Activated CD8-positive, alpha-beta T cell treated with anti-CD3 and anti-CD28 coated beads, Interleukin-2, amount 10 ng/mL, durations not matched to agents 7 days and 5 days (primary cell): ENCODE data around the gene SAMD7. TPM values are rescaled to one million over a fixed set of nuclear protein-coding genes. Genes with fewer than 3 reads are reported as not detected.

Experiments
- ATAC-seq: fragments of 150-1000 bp; cut with Tn5 transposase; one replicate; pipeline ENCODE4 v1.10.0; 2021; ENCODE audit warnings: moderate library complexity
- CTCF ChIA-PET: fragments of 350-600 bp; sonication (Branson Sonifier 250); formaldehyde crosslinking; loops from one replicate; lab custom pipeline; 2021; ENCODE audit warnings: antibody characterized with exemption; lab: Charles Lee
- POLR2A ChIA-PET: fragments of 350-600 bp; sonication (Branson Sonifier 250); formaldehyde crosslinking; loops from one replicate; lab custom pipeline; 2021; ENCODE audit warnings: antibody characterized with exemption; lab: Charles Lee
- DNase-seq: peaks from one replicate; pipeline ENCODE4 v3.0.0-alpha.2; 2020
- H3K27ac Mint-ChIP-seq: one replicate; pipeline ENCODE4 v1.8.0; 2021; ENCODE audit warnings: mild to moderate bottlenecking, mixed read lengths
- H3K27me3 Mint-ChIP-seq: one replicate; pipeline ENCODE4 v1.8.0; 2021; ENCODE audit warnings: low read depth, mixed read lengths
- H3K36me3 Mint-ChIP-seq: one replicate; pipeline ENCODE4 v1.8.0; 2021; ENCODE audit warnings: low read depth, mixed read lengths
- H3K4me1 Mint-ChIP-seq: one replicate; pipeline ENCODE4 v1.8.0; 2021; ENCODE audit warnings: low read depth, mixed read lengths
- H3K4me3 Mint-ChIP-seq: one replicate; pipeline ENCODE4 v1.8.0; 2021; ENCODE audit warnings: mild to moderate bottlenecking, mixed read lengths
- H3K9me3 Mint-ChIP-seq: one replicate; pipeline ENCODE4 v1.8.0; 2022; ENCODE audit warnings: mixed read lengths; ENCODE audit not compliant: insufficient read depth
- total RNA-seq, 2 experiments: library from RNA; stranded (reverse); gene quantifications; one replicate each; pipeline ENCODE4 v1.2.3, GENCODE V29; 2021

SAMD7 gene
- total RNA-seq, 2 experiments from 2014 or later, result not detected

DNA sequence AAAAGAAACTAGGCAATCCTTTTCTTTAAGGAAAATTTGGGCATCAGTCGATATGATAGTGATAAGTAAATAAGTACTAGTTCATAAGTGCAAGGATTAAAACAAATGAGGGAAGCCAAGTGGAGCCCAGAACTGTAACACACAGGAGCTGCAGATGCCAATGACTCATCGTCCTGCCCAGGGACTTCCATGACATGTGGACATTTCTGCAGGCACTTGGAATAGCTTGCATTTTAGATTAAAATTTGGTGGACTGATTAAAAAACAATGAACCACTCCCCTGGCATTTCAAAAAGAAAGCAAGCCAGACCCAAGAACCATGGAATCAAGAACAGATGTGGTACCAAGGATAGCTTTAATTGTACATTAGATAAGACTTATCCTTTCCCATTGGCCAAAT is 2.9 kb downstream of the SAMD7 start:
- ATAC-seq, result no peak
- ChIA-PET POLR2A (no interaction called here), CTCF (no interaction called here)

DNA sequence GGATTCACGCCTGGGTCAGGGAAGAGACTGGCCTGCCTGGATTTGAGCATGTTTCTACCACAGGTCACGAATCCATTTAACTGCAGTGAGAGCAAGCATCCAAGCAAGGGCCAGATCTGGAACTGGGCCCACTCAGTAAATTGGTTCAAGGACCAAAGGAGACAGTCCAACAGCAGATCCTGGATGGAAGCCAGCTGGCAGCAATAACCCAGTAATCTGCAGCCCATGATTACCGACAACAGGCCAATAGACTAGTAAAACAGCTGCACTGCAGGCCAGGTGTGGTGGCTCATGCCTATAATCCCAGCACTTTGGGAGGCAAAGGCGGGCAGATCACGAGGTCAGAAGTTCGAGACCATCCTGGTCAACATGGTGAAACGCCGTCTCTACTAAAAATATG is 11.8 kb downstream of the SAMD7 start:
- ATAC-seq (no peak), DNase-seq (no peak)
- H3K4me1 Mint-ChIP-seq, result no peaks in the 10 kb centered on the region
- CTCF ChIA-PET, result no interaction called here
- POLR2A ChIA-PET, result no interaction called here
- H3K4me3 Mint-ChIP-seq, result no peak overlapping the region
- no peak overlapping the region for H3K27ac Mint-ChIP-seq
- no peaks in the 10 kb centered on the region for H3K9me3 Mint-ChIP-seq
- H3K36me3 Mint-ChIP-seq, result no peaks in the 10 kb centered on the region
- H3K27me3 Mint-ChIP-seq, result no peaks in the 10 kb centered on the region

More for the DNA sequence above, 2.9 kb downstream of the SAMD7 start:
- H3K27ac Mint-ChIP-seq, result no peak overlapping the region
- no peaks in the 10 kb centered on the region for H3K36me3 Mint-ChIP-seq
- no peak for DNase-seq
- H3K4me1 Mint-ChIP-seq, result no peaks in the 10 kb centered on the region
- H3K27me3 Mint-ChIP-seq, result no peaks in the 10 kb centered on the region
- no peaks in the 10 kb centered on the region for H3K9me3 Mint-ChIP-seq
- no peak overlapping the region for H3K4me3 Mint-ChIP-seq

GRCh38 chr3:169923831-169924230 is 12.5 kb downstream of the SAMD7 start:
- Mint-ChIP-seq H3K4me1 (no peaks in the 10 kb centered on the region), H3K9me3 (no peaks in the 10 kb centered on the region), H3K27ac (no peak overlapping the region), H3K27me3 (no peaks in the 10 kb centered on the region), H3K36me3 (no peaks in the 10 kb centered on the region), H3K4me3 (no peak overlapping the region)
- ChIA-PET CTCF (no interaction called here), POLR2A (no interaction called here)
- DNase-seq, result no peak
- no peak for ATAC-seq

DNA sequence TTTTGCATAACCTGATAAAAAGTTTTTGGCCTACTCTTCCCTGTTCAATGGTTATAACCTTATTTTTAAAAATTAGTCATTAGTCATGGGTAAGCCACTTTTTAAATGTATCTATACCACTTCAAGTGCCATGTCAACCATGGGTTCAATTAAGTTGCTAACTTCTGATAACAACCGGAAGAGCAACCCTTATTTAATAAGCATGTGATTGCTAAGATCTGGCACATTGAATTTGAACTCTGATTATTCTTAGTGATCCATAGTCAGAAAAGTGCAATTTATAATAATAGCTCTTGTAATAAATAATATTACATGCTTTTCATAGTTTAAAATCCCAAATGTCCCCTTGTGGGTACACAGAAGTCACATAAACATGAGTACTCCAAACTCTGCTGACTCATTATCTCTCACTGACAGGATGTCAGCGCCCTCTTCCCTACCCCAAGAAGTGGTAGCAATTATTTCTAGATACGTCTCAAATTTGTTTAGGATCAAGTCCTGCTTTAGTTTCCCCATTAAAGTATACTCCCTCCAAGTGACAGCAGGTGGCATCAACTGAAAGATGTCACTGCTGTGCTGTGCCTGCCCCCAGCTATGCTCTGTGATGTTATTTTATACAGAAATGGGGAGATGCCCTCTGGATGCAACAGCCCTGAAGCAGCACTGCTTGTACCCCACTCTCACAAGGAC is 18.6 kb downstream of the SAMD7 start:
- DNase-seq (no peak), ATAC-seq (no peak)
- no peaks in the 10 kb centered on the region for H3K9me3 Mint-ChIP-seq
- CTCF ChIA-PET, result interaction anchor here (0.7 to 2.4 kb wide), 4 partner anchors 9 to 93 kb away, joined by 3 to 8 read pairs (median 4); partner anchors contain the start of gene SEC62
- H3K27ac Mint-ChIP-seq, result no peak overlapping the region
- H3K27me3 Mint-ChIP-seq, result peaks cover 9% of the 10 kb centered on the region
- peaks cover 2% of the 10 kb centered on the region for H3K4me1 Mint-ChIP-seq
- POLR2A ChIA-PET, result no interaction called here
- no peak overlapping the region for H3K4me3 Mint-ChIP-seq
- H3K36me3 Mint-ChIP-seq, result no peaks in the 10 kb centered on the region

- no peak overlapping the region for H3K4me3 Mint-ChIP-seq
- DNase-seq (no peak), ATAC-seq (no peak)
- H3K27me3 Mint-ChIP-seq, result peaks cover 16% of the 10 kb centered on the region
- H3K4me1 Mint-ChIP-seq, result peaks cover 2% of the 10 kb centered on the region
- ChIA-PET POLR2A (no interaction called here), CTCF (interaction anchor here (1.0 to 2.4 kb wide), 2 partner anchors 36 to 90 kb away, joined by 4 to 8 read pairs; partner anchors contain the start of gene SEC62)
- H3K36me3 Mint-ChIP-seq, result no peaks in the 10 kb centered on the region
- H3K27ac Mint-ChIP-seq, result no peak overlapping the region
- H3K9me3 Mint-ChIP-seq, result no peaks in the 10 kb centered on the region
Observed at GRCh38 chr3:169930843-169931242, 19.5 kb downstream of the SAMD7 start.

GRCh38 chr3:169931747-169932520 is 20.6 kb downstream of the SAMD7 start:
- Mint-ChIP-seq H3K9me3 (no peaks in the 10 kb centered on the region), H3K4me1 (peaks cover 2% of the 10 kb centered on the region), H3K4me3 (no peak overlapping the region), H3K27me3 (peaks cover 17% of the 10 kb centered on the region), H3K27ac (no peak overlapping the region), H3K36me3 (no peaks in the 10 kb centered on the region)
- no peak for ATAC-seq
- DNase-seq, result no peak
- ChIA-PET CTCF (no interaction called here), POLR2A (no interaction called here)

GRCh38 chr3:169939320-169939719 is 27.9 kb downstream of the SAMD7 start:
- no peak for ATAC-seq
- Mint-ChIP-seq H3K4me3 (no peak overlapping the region), H3K4me1 (peaks cover 10% of the 10 kb centered on the region), H3K9me3 (no peaks in the 10 kb centered on the region), H3K27ac (no peak overlapping the region), H3K36me3 (no peaks in the 10 kb centered on the region), H3K27me3 (peaks cover 16% of the 10 kb centered on the region)
- ChIA-PET POLR2A (no interaction called here), CTCF (interaction anchor here (1.1 kb wide), 1 partner anchor 9 kb away, joined by 3 read pairs; no protein-coding TSS in a partner anchor)
- DNase-seq, result no peak

DNA sequence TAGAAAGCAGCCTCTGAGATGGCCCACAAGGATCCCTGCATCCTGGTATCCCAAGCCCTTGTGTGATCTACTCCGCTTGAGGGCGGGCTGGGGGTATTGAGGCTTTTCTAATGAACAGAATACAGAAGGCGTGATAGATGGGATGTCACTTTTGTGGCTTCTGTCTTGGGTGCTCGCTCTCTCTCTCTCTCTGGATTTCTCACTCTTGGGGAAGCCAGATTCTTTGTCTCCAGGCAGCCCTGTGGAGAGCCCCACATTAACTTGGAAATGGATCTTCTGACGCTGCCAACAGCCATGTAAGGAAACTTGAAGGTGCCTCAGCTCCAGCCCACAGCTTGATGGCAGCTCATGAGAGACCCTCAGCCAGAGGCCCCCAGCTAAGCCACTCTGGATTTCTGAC is 28.4 kb downstream of the SAMD7 start:
- H3K4me3 Mint-ChIP-seq, result no peak overlapping the region
- no peak overlapping the region for H3K27ac Mint-ChIP-seq
- peaks cover 10% of the 10 kb centered on the region for H3K4me1 Mint-ChIP-seq
- H3K27me3 Mint-ChIP-seq, result peaks cover 13% of the 10 kb centered on the region
- no peaks in the 10 kb centered on the region for H3K36me3 Mint-ChIP-seq
- DNase-seq, result no peak
- CTCF ChIA-PET, result interaction anchor here (1.1 kb wide), 1 partner anchor 67 kb away, joined by 4 read pairs; no protein-coding TSS in a partner anchor
- no peak for ATAC-seq
- POLR2A ChIA-PET, result no interaction called here
- no peaks in the 10 kb centered on the region for H3K9me3 Mint-ChIP-seq

GRCh38 chr3:169940470-169941181 is 29.3 kb downstream of the SAMD7 start:
- H3K36me3 Mint-ChIP-seq, result no peaks in the 10 kb centered on the region
- H3K27me3 Mint-ChIP-seq, result peaks cover 6% of the 10 kb centered on the region
- no peak overlapping the region for H3K4me3 Mint-ChIP-seq
- DNase-seq, result no peak
- no peaks in the 10 kb centered on the region for H3K9me3 Mint-ChIP-seq
- no peak for ATAC-seq
- no peak overlapping the region for H3K27ac Mint-ChIP-seq
- ChIA-PET POLR2A (no interaction called here), CTCF (interaction anchor here (1.1 kb wide), 1 partner anchor 66 kb away, joined by 4 read pairs; no protein-coding TSS in a partner anchor)
- H3K4me1 Mint-ChIP-seq, result peaks cover 16% of the 10 kb centered on the region

- peak; percentile 59 for DNase-seq
- CTCF ChIA-PET, result no interaction called here
- Mint-ChIP-seq H3K27ac (peak overlapping the region; percentile 24), H3K4me3 (peak overlapping the region; percentile 24), H3K36me3 (no peaks in the 10 kb centered on the region), H3K27me3 (no peaks in the 10 kb centered on the region), H3K9me3 (no peaks in the 10 kb centered on the region), H3K4me1 (peaks cover 16% of the 10 kb centered on the region)
- peak; percentile 80 for ATAC-seq
- POLR2A ChIA-PET, result interaction anchor here (0.6 kb wide), 1 partner anchor 69 kb away, joined by 3 read pairs; no protein-coding TSS in a partner anchor
Observed at GRCh38 chr3:169945313-169945712, 33.9 kb downstream of the SAMD7 start.

GRCh38 chr3:169946336-169946735 is 35.0 kb downstream of the SAMD7 start:
- Mint-ChIP-seq H3K27me3 (no peaks in the 10 kb centered on the region), H3K27ac (no peak overlapping the region), H3K4me1 (peaks cover 10% of the 10 kb centered on the region), H3K9me3 (no peaks in the 10 kb centered on the region), H3K4me3 (no peak overlapping the region), H3K36me3 (no peaks in the 10 kb centered on the region)
- POLR2A ChIA-PET, result interaction anchor here (0.6 to 0.8 kb wide), 3 partner anchors 19 to 1767 kb away, joined by 3 read pairs; no protein-coding TSS in a partner anchor
- ATAC-seq, result no peak
- CTCF ChIA-PET, result no interaction called here
- no peak for DNase-seq
